RCC 7860 (cell line): ENCODE data around the gene LEKR1.
"Not testable (repeated sequence)": the region's sequence is repeated elsewhere in the genome, so short reads cannot be mapped to it uniquely, and the experiment has no call there.

ENCODE experiments used
- DNase-seq: peaks from one replicate; pipeline ENCODE4 v3.0.0-alpha.2; 2015; ENCODE audit warnings: low spot score
- FAIRE-seq: peaks from 2 replicates; lab custom pipeline; 2012; peaks lifted over from hg19 to GRCh38; lab: Jason Lieb, UNC

Gene LEKR1

GRCh38 chr3:156803952-156804741 is 22.0 kb upstream of the LEKR1 start:
- FAIRE-seq (no peak), DNase-seq (no peak)

- no peak for FAIRE-seq
- DNase-seq, result no peak
These were observed 19.5 kb upstream of the LEKR1 start for GRCh38 chr3:156806698-156807097.

GRCh38 chr3:156808025-156808424 is 18.1 kb upstream of the LEKR1 start:
- FAIRE-seq (no peak), DNase-seq (no peak)

GRCh38 chr3:156811089-156811862 is 14.9 kb upstream of the LEKR1 start:
- DNase-seq (no peak), FAIRE-seq (no peak)

GRCh38 chr3:156812521-156813335 is 13.4 kb upstream of the LEKR1 start:
- no peak for FAIRE-seq
- DNase-seq, result peak; percentile 72

GRCh38 chr3:156814295-156814694 is 11.9 kb upstream of the LEKR1 start:
- FAIRE-seq (no peak), DNase-seq (no peak)

- FAIRE-seq (no peak), DNase-seq (peak; percentile 46)
These were observed 9.9 kb upstream of the LEKR1 start for GRCh38 chr3:156816091-156816793.

- no peak for FAIRE-seq
These were observed 9.1 kb upstream of the LEKR1 start for GRCh38 chr3:156816794-156817645.

GRCh38 chr3:156817646-156818272 is 8.4 kb upstream of the LEKR1 start:
- no peak for DNase-seq
- no peak for FAIRE-seq

More at GRCh38 chr3:156816794-156817645, 9.1 kb upstream of the LEKR1 start:
- DNase-seq, result peak; percentile 82

GRCh38 chr3:156818273-156818651 is 7.9 kb upstream of the LEKR1 start:
- FAIRE-seq (no peak), DNase-seq (no peak)

GRCh38 chr3:156818890-156819289 is 7.3 kb upstream of the LEKR1 start:
- DNase-seq (peak; percentile 69), FAIRE-seq (peak; percentile 82)

GRCh38 chr3:156819842-156820691 is 6.1 kb upstream of the LEKR1 start:
- no peak for DNase-seq
- FAIRE-seq, result no peak

- FAIRE-seq, result no peak
- no peak for DNase-seq
These were observed 5.5 kb upstream of the LEKR1 start for GRCh38 chr3:156820692-156821080.

GRCh38 chr3:156822626-156823260 is 3.4 kb upstream of the LEKR1 start:
- not testable (repeated sequence) for FAIRE-seq, DNase-seq

- FAIRE-seq (no peak), DNase-seq (no peak)
These were observed 384 bp upstream of the LEKR1 start for GRCh38 chr3:156825795-156826143.

GRCh38 chr3:156826896-156827882 is 1.0 kb downstream of the LEKR1 start:
- FAIRE-seq (no peak), DNase-seq (no peak)

- FAIRE-seq (no peak), DNase-seq (no peak)
These were observed 4.9 kb downstream of the LEKR1 start for GRCh38 chr3:156831006-156831405.
